Embryonic facial prominence (tissue), 1 donor: ENCODE measurements around the gene HCAR2.
"Not testable (repeated sequence)": the region's sequence is repeated elsewhere in the genome, so short reads cannot be mapped to it uniquely, and the experiment has no call there.

Source experiments
- DNase-seq: peaks from one replicate; pipeline ENCODE4 v3.0.0-alpha.2; 2016; ENCODE audit errors: extremely low spot score

Gene HCAR2

DNA sequence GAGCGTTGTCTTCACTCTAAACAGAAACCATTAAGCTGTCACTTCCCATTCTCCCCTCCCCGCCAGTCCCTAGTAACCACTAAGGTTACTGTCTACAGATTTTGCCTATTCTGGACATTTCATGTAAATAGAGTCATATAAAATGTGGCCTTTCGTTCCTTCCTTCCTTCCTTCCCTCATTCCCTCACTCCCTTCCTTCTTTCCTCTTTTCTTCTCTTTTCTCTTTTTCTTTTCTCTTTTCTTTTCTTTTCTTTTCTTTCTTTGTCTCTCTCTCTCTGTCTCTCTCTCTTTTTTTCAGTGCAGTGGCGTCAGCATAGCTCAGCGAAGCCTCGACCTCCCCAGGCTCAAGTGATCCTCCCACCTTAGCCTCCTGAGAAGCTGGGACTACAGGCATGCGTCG is 37.8 kb downstream of the HCAR2 start:
- no peak for DNase-seq

DNA sequence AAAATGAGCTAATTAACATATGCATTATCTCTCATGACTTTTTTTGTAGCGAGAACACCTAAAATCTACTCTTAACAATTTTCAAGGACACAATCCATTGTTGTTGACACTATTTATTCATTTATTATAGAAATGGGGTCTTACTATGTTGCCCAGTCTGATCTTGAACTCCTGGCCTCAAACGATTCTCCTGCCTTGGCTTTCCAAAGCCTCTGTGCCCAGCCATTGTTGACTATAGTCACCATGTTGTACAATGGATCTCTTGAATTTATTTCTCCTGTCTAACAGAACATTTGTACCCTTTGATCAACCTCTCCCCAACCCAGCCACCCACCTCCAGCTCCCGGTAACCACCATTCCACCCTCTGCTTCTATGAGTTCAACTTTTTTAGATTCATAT is 41.2 kb downstream of the HCAR2 start:
- DNase-seq, result no peak

DNA sequence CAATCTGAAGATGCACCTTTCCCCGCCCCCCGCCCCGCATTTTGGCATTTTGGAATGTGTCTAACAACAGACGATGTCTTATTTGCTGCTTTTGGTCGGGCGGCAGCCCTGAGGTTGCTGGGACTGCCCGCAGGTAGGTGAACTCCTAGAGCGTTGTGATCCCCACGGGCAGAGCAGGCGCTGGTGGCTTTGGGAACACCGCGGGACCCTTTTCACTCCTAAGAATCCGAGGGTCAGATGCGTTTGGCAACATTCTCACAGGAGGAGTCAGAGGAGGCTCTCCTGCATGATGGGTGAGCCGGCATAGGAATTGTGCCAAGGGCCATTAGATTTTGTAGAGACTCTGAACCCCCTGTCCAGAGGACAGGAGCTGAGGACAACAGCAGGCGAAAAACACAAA is 41.9 kb downstream of the HCAR2 start:
- DNase-seq, result no peak

DNA sequence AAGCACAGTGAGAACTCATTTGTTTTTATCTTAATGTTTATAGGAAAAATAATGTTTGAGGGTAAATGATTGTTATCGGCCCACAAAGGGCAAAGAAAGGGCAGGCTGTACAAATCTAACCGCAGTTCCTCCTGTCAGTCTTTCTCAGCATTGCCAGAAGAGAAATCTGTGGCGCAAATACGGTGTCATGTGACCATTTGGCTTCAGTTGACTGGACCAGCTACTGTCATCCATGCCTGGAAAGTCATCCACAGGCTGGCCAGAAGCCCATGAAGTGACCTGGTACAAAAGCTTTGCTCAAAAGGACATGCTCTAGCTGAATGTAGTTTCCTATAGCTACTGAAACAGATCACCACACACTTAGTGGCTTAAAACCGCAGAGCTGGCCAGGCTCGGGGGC is 43.6 kb downstream of the HCAR2 start:
- DNase-seq, result no peak

DNA sequence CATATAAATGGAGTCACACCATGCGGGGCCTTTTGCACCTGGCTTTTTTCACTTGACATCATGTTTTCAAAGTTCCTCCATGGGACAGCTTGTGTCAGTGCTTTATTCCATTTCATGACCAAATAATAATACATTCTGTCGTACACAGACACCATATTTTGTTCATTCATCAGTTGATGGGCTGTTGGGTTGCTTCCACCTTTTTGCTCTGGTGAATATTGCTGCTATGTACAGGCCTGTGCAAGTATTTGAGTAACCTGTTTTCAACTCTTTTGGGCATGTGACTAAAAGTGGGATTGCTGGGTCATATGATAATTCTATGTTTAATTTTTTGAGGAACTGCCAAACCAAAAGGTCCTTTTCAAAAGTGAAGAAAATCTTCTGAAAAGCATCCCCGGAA is 46.9 kb downstream of the HCAR2 start:
- DNase-seq, result no peak

DNA sequence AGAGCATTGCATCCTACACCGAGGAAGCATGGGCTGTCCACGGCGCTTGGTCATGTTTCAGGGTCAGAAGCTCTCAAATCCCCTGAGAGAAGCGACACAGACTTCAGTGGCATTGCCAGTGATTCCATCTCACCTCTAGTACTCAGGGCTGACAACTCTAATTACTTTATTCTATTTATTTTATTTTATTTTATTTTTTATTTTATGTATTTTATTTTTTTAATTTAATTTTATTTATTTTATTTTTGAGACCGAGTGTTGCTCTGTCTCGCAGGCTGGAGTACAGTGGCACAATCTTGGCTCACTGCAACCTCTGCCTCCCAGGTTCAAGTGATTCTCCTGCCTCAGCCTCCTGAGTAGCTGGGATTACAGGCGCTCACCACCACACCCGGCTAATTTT is 49.9 kb downstream of the HCAR2 start:
- not testable (repeated sequence) for DNase-seq

DNA sequence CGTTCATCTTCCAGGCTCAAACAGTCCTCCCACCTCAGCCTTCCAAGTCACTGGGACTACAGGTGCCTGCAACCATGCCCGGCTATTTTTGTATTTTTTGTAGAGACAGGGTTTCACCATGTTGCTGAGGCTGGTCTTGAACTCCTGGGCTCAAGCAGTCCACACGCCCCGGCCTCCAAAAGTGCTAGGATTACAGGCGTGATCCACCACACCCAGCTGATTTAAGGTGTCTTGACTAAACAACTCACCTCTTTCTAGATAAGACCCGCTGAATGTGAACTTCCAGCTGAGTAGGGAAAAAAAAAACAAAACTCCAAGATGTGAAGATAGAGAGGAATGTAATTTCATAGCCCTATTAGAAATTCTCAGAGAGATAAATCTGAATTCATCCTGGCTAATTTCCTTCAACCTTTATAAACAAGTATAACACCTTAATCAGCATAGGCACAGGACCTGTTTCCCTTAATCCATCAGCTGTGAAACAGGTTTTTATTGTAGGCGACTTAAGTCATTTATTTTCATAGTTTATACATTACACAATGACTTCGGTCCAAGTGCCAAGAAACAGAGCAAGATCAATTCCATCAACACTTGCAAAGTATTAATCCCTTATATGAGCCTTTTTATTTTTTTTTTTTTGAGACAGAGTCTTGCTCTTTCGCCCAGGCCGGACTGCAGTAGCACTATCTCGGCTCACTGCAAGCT is 51.5 kb downstream of the HCAR2 start:
- no peak for DNase-seq
